Tibial artery (tissue), 4 donors: ENCODE results near the gene RD3L.

Source experiments
- DNase-seq, 2 donors: peaks; one replicate each; pipeline ENCODE4 v3.0.0-alpha.2; 2019
- H3K27ac ChIP-seq, 2 donors: fragments of 200-600 bp; sonication (generic) in 1 of 2; 1 replicate in 1 of 2; 2 replicates in 1 of 2; pipeline ENCODE4 v1.5.1; 2018 to 2019; ENCODE audit warnings: mild to moderate bottlenecking in 1 of 2
- H3K27me3 ChIP-seq, 2 donors: fragments of 200-600 bp; sonication (generic) in 1 of 2; one replicate each; pipeline versions ENCODE4 v1.5.1 to v1.6.0; 2016 to 2019
- H3K36me3 ChIP-seq, 3 donors: fragments of 200-600 bp; sonication (generic) in 2 of 3; one replicate each; pipeline ENCODE4 v1.5.1; 2016 to 2019; ENCODE audit warnings: mild to moderate bottlenecking in 2 of 3
- H3K4me1 ChIP-seq, 4 donors: fragments of 200-600 bp; sonication (generic) in 2 of 4; 1 replicate in 3 of 4; 2 replicates in 1 of 4; pipeline ENCODE4 v1.5.1; 2016 to 2019
- H3K4me3 ChIP-seq, 2 donors: fragments of 200-600 bp; sonication (generic) in 1 of 2; 1 replicate in 1 of 2; 2 replicates in 1 of 2; pipeline ENCODE4 v1.5.1; 2018 to 2019; ENCODE audit warnings: mild to moderate bottlenecking in 2 of 2
- H3K9me3 ChIP-seq, 3 donors: fragments of 200-600 bp; sonication (generic) in 1 of 3; one replicate each; pipeline ENCODE4 v1.5.1; 2016 to 2019
- intact Hi-C: fragments of 100-400 bp; cut with DNase I; formaldehyde crosslinking; loops from one replicate; pipeline ENCODE4 v1.15.0; 2023; ENCODE audit warnings: low total_unique reads
- TF ChIP-seq, protein P1 (sequence below), 2 experiments: fragments of 200-600 bp in 1 of 2; fragments of 450-650 bp in 1 of 2; IDR thresholded peaks; one replicate each; pipeline ENCODE4 v1.5.1; 2017 to 2019; ENCODE audit warnings: antibody characterized with exemption in 2 of 2, mild to moderate bottlenecking in 1 of 2, moderate library complexity in 1 of 2

Gene RD3L

DNA sequence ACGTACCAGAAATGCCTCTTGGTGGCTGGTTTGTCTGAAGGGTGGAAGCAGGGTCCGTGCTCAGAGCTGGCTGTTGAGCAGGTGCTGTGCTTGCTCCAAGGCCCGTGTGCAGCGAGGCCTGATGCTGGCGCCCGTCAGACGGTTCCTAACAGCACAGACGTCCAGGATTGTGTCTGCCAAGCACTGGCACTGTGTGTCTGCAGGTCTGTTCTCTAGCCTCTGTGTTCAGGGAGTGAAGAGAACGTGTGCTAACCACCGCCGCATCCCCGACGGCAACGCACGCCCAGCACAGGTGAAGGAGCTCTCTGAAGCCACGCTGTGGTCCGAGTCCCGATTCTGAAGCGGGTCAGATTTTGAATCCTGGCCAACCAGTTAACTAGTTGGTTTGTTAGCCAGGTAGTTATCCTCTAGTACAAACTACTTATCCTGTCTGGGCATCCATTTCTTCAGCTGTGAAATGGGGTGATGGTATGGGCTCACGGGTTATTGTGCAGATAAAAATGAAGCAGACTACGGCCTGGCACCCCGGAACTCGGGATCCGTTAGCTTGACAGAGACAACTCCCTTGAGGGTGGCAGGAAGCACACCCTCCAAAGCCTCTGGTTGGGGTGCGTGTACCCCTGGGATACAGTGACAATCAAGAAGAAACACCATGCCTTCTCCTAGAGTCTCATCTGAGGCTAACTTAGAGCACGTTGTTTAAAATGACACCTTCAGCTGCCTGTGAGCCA, 32.6 kb downstream of the RD3L start:
- Histone ChIP-seq H3K27me3 (peaks cover 0 to 3% of the 10 kb centered on the region in 2 donors), H3K36me3 (peaks cover 31 to 39% (median 36%) of the 10 kb centered on the region in 3 donors), H3K4me3 (no peak overlapping the region), H3K27ac (no peak overlapping the region), H3K4me1 (peaks cover 3 to 10% (median 7%) of the 10 kb centered on the region in 4 donors), H3K9me3 (no peaks in the 10 kb centered on the region)
- DNase-seq = no peak
- intact Hi-C loops = loop anchor here (5.0 kb wide), 2 partner anchors 97 to 332 kb away; no protein-coding TSS in a partner anchor
- TF ChIP-seq, protein P1, sequence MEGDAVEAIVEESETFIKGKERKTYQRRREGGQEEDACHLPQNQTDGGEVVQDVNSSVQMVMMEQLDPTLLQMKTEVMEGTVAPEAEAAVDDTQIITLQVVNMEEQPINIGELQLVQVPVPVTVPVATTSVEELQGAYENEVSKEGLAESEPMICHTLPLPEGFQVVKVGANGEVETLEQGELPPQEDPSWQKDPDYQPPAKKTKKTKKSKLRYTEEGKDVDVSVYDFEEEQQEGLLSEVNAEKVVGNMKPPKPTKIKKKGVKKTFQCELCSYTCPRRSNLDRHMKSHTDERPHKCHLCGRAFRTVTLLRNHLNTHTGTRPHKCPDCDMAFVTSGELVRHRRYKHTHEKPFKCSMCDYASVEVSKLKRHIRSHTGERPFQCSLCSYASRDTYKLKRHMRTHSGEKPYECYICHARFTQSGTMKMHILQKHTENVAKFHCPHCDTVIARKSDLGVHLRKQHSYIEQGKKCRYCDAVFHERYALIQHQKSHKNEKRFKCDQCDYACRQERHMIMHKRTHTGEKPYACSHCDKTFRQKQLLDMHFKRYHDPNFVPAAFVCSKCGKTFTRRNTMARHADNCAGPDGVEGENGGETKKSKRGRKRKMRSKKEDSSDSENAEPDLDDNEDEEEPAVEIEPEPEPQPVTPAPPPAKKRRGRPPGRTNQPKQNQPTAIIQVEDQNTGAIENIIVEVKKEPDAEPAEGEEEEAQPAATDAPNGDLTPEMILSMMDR (IDR thresholded peaks at IDR 0.05) = no peak

DNA sequence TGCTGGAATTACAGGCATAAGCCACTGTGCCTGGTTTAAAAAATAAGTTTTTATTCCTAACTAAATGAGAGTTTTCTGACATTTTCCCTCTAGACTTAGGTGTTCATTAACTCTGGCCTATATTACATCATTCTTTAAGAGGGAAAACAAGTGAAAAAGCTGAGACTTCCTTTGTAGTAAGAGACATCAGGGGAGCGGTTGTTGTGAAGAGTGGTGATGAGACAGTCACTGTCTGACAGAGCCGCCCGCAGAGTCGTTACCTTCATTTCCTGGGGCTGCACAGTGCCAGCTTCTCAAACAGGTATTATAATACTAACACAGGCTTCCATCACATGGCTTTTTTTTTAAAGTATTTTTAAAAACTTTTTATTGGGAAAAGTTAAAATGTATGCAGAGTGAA, 33.7 kb downstream of the RD3L start:
- no peak for DNase-seq
- no peak overlapping the region for H3K4me3 ChIP-seq
- H3K36me3 ChIP-seq = peaks cover 21 to 28% (median 25%) of the 10 kb centered on the region in 3 donors
- TF ChIP-seq, protein P1 (IDR thresholded peaks at IDR 0.05) = no peak
- H3K27me3 ChIP-seq = peaks cover 0 to 3% of the 10 kb centered on the region in 2 donors
- H3K27ac ChIP-seq = no peak overlapping the region
- no peaks in the 10 kb centered on the region for H3K9me3 ChIP-seq
- intact Hi-C loops = no loop called here
- peaks cover 3 to 10% (median 7%) of the 10 kb centered on the region in 4 donors for H3K4me1 ChIP-seq

DNA sequence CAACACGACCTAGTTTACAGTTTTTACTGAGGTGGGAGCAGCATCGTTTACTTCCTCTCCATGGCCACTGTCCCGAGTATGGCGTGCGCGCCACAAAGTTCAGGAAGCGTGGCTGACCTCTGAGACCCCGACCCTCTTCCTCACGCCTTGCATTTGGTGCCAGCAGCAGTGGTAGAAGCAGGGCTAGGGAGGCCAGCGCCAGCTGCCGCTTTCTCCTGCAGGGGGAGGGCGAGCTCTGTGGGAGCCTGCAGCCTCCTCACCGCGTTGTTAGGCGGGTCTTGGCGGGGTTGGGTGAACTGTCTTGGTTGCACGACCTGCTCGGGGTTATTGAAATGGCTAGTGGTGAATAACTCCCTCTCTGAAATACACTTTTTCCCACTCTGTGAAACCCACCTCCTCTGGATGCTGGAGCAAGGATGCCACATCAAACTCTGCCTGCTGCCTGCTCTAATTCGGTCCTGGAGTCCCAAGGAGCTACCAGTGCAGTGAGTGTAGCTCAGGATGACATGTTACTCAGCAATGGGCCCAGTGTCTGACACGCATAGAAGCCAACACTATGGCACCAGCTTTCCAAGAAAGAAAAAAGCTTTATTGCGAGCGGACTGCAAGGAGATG, 36.4 kb downstream of the RD3L start:
- intact Hi-C loops = no loop called here
- Histone ChIP-seq H3K4me3 (no peak overlapping the region), H3K36me3 (peaks cover 0 to 2% (median 0%) of the 10 kb centered on the region in 3 donors), H3K9me3 (no peaks in the 10 kb centered on the region), H3K27me3 (peaks cover 0 to 3% of the 10 kb centered on the region in 2 donors), H3K4me1 (peaks cover 3 to 10% (median 7%) of the 10 kb centered on the region in 4 donors), H3K27ac (no peak overlapping the region)
- DNase-seq = no peak
- TF ChIP-seq, protein P1 (IDR thresholded peaks at IDR 0.05) = no peak

DNA sequence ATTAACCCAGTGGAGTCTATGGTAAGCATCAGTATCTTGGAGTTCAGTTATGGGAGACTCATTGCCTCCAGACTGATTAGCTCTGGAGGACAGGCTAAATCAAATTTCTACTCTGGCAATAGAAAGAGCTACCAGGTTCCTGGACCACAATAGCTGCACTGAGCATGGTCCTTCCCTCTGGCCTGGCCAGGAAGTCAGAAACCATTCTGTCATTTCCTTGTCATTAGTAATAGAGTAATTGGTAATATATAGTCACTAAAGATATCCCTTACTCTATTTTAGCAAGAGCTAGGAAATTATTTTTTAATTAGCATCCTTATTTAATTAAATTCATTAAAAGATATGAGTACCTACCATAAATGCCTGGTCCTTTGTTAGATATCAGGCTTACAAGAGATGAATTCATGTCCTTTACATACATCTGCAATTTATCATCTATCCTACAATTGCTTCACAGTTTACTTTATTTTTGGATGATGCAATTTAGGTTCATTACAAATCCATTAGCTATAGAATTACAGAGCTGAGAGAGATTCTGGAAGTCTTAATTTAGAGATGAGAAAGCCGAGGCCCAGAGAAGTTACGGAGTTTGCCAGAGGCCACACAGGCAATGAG, 37.7 kb downstream of the RD3L start:
- Histone ChIP-seq H3K27ac (no peak overlapping the region), H3K36me3 (no peaks in the 10 kb centered on the region), H3K4me3 (no peak overlapping the region), H3K27me3 (peaks cover 0 to 10% of the 10 kb centered on the region in 2 donors), H3K9me3 (no peaks in the 10 kb centered on the region), H3K4me1 (no peaks in the 10 kb centered on the region)
- no peak for DNase-seq
- TF ChIP-seq, protein P1 (IDR thresholded peaks at IDR 0.05) = no peak
- intact Hi-C loops = no loop called here

DNA sequence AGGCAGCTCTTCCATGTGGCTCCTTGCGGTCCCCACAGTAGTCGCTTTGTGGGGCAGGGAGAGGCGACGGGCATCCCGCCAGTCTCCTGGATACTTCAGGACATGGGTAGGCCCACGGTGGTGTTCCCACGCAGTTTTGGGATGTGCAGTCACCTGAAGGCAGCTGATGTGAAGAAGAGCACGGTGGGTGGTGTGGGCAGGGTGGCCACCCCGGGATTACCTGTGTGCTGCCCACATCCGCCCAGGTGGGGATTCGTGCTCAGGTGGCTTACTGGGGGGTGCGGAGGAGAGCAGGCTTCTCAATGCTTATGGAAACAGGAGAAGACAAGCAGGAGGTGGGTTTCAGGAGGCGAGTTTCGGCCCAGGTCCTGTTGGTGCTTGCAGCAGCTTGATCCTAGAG, 42.5 kb downstream of the RD3L start:
- TF ChIP-seq, protein P1 (IDR thresholded peaks at IDR 0.05) = no peak
- Histone ChIP-seq H3K4me1 (no peaks in the 10 kb centered on the region), H3K27me3 (peaks cover 0 to 18% of the 10 kb centered on the region in 2 donors), H3K36me3 (no peaks in the 10 kb centered on the region), H3K27ac (no peak overlapping the region), H3K9me3 (no peaks in the 10 kb centered on the region), H3K4me3 (no peak overlapping the region)
- no peak for DNase-seq
- intact Hi-C loops = no loop called here
